IMR-90 (cell line): Measurements from ENCODE around the gene FAM110D. TPM values are rescaled to one million over a fixed set of nuclear protein-coding genes. Genes with fewer than 3 reads are reported as not detected.
A peak's percentile ranks its signal among the peaks of the same experiment; 100 is the strongest.

Source experiments
- ATAC-seq: fragments of 200-7000 bp; cut with Tn5 transposase; 2 replicates; pipeline ENCODE4 v1.9.1; 2020; ENCODE audit warnings: low read depth, mild to moderate bottlenecking, moderate library complexity
- BruUV-seq: library from RNA; stranded (reverse); fragments of 400-500 nt; replicated peaks from 2 replicates; lab custom pipeline; 2021; lab: Mats Ljungman, UMichigan
- CTCF ChIA-PET: fragments of 300-600 bp; formaldehyde crosslinking; extraction: SDS; loops from one replicate; lab custom pipeline; 2021; ENCODE audit warnings: antibody characterized with exemption; lab: Yijun Ruan, JAX
- POLR2A ChIA-PET: fragments of 300-600 bp; sonication (Branson Sonifier 250); formaldehyde crosslinking; loops from one replicate; lab custom pipeline; 2022; ENCODE audit warnings: antibody characterized with exemption; ENCODE audit not compliant: unreplicated experiment; lab: Charles Lee
- DNase-seq: peaks from one replicate; pipeline ENCODE4 v3.0.0; 2013
- H2AFZ ChIP-seq: replicated peaks from 2 replicates; pipeline ENCODE3; 2013; ENCODE audit warnings: low read length, mild to moderate bottlenecking; ENCODE audit not compliant: poor library complexity
- H2AK5ac ChIP-seq: 2 replicates; pipeline ENCODE4 v1.6.1; 2013; ENCODE audit warnings: low read depth, low read length, inconsistent platforms
- H2AK9ac ChIP-seq: replicated peaks from 2 replicates; pipeline ENCODE3; 2013; ENCODE audit warnings: mild to moderate bottlenecking, low read depth, low read length, moderate library complexity; ENCODE audit not compliant: poor library complexity
- H2BK120ac ChIP-seq: 2 replicates; pipeline ENCODE4 v1.6.1; 2013; ENCODE audit warnings: low read depth, low read length, inconsistent platforms
- H2BK15ac ChIP-seq: 3 replicates; pipeline ENCODE4 v1.6.1; 2013; ENCODE audit warnings: low read depth, low read length, inconsistent platforms
- H2BK20ac ChIP-seq: 2 replicates; pipeline ENCODE4 v1.6.1; 2013; ENCODE audit warnings: low read depth, mild to moderate bottlenecking, inconsistent platforms, low read length, moderate library complexity
- H2BK5ac ChIP-seq: 2 replicates; pipeline ENCODE4 v1.6.1; 2013; ENCODE audit warnings: mild to moderate bottlenecking, low read depth, low read length, inconsistent platforms; ENCODE audit not compliant: poor library complexity, severe bottlenecking
- H3K14ac ChIP-seq: replicated peaks from 2 replicates; pipeline ENCODE4 v1.6.1; 2013; ENCODE audit warnings: low read depth, low read length, inconsistent platforms
- H3K18ac ChIP-seq: 2 replicates; pipeline ENCODE4 v1.6.1; 2013; ENCODE audit warnings: low read depth, low read length, control low read depth
- H3K23ac ChIP-seq: 2 replicates; pipeline ENCODE4 v1.6.1; 2013; ENCODE audit warnings: low read depth, low read length, inconsistent platforms
- H3K27ac ChIP-seq: 2 replicates; pipeline ENCODE4 v1.5.1; 2013; ENCODE audit warnings: mild to moderate bottlenecking, control low read depth, low read length; ENCODE audit not compliant: insufficient read depth
- H3K27me3 ChIP-seq: 2 replicates; pipeline ENCODE4 v1.6.1; 2013; ENCODE audit warnings: low read length; ENCODE audit not compliant: control insufficient read depth, insufficient read depth
- H3K36me3 ChIP-seq: 2 replicates; pipeline ENCODE4 v1.6.1; 2013; ENCODE audit warnings: low read length, mixed read lengths; ENCODE audit not compliant: control insufficient read depth, insufficient read depth
- H3K4ac ChIP-seq: 2 replicates; pipeline ENCODE4 v1.6.1; 2013; ENCODE audit warnings: low read depth, low read length, inconsistent platforms
- H3K4me1 ChIP-seq: 2 replicates; pipeline ENCODE4 v1.6.1; 2013; ENCODE audit warnings: low read length, mixed read lengths; ENCODE audit not compliant: control insufficient read depth, insufficient read depth
- H3K4me2 ChIP-seq: 2 replicates; pipeline ENCODE4 v1.6.1; 2013; ENCODE audit warnings: low read depth, mild to moderate bottlenecking, control low read depth, low read length, moderate library complexity
- H3K4me3 ChIP-seq: 2 replicates; pipeline ENCODE4 v1.5.1; 2013; ENCODE audit warnings: low read depth, mild to moderate bottlenecking, control low read depth, low read length, moderate library complexity; ENCODE audit not compliant: insufficient read depth
- H3K56ac ChIP-seq: 2 replicates; pipeline ENCODE4 v1.6.1; 2013; ENCODE audit warnings: low read length, inconsistent platforms; ENCODE audit not compliant: insufficient read depth; ENCODE audit errors: extremely low read depth
- H3K79me1 ChIP-seq, 2 experiments: 2 replicates each; pipeline ENCODE4 v1.6.1; 2013; ENCODE audit warnings: low read length in 2 of 2, inconsistent platforms in 1 of 2, low read depth in 1 of 2
- H3K9ac ChIP-seq: 2 replicates; pipeline ENCODE4 v1.6.1; 2013; ENCODE audit warnings: low read depth, low read length, control low read depth
- H3K9me1 ChIP-seq: 2 replicates; pipeline ENCODE4 v1.6.1; 2013; ENCODE audit warnings: low read length, inconsistent platforms; ENCODE audit not compliant: insufficient read depth
- H3K9me3 ChIP-seq: 2 replicates; pipeline ENCODE4 v1.6.1; 2013; ENCODE audit warnings: low read length; ENCODE audit not compliant: control insufficient read depth, insufficient read depth
- H4K20me1 ChIP-seq: 2 replicates; pipeline ENCODE4 v1.6.1; 2013; ENCODE audit warnings: low read length, inconsistent platforms; ENCODE audit not compliant: insufficient read depth
- H4K5ac ChIP-seq: 2 replicates; pipeline ENCODE4 v1.6.1; 2013; ENCODE audit warnings: mild to moderate bottlenecking, low read depth, low read length, control low read depth
- H4K8ac ChIP-seq, 2 experiments: 2 replicates each; pipeline ENCODE4 v1.6.1; 2013; ENCODE audit warnings: low read depth in 2 of 2, low read length in 2 of 2, control low read depth in 1 of 2, inconsistent platforms in 1 of 2
- H4K91ac ChIP-seq: 2 replicates; pipeline ENCODE4 v1.6.1; 2013; ENCODE audit warnings: low read depth, low read length, inconsistent platforms; ENCODE audit not compliant: insufficient read depth
- NFE2L2 ChIP-seq: fragments of 150-350 bp; IDR thresholded peaks from 2 replicates; pipeline ENCODE4 v1.6.1; 2016; ENCODE audit warnings: low read depth, mild to moderate bottlenecking, low read length
- POLR2A ChIP-seq: IDR thresholded peaks from 2 replicates; pipeline ENCODE4 v1.6.1; 2012; ENCODE audit warnings: mild to moderate bottlenecking, low read depth, low read length
- RAD21 ChIP-seq: IDR thresholded peaks from 2 replicates; pipeline ENCODE4 v1.6.1; 2012; ENCODE audit warnings: low read length, improper control_type of control experiment
- RFX5 ChIP-seq: IDR thresholded peaks from 2 replicates; pipeline ENCODE4 v1.8.0; 2012; ENCODE audit warnings: low read depth, mild to moderate bottlenecking, low read length, moderate library complexity
- WGBS, 2 experiments: methylation state at CpG; one replicate each; pipeline versions ENCODE4 v1.1.5 to v1.1.7; 2013; ENCODE audit warnings: missing lambda C conversion rate in 2 of 2; ENCODE audit not compliant: insufficient read length in 1 of 2; ENCODE audit errors: extremely low coverage in 2 of 2; 5-methylcytosine and 5-hydroxymethylcytosine counted together
- dilution Hi-C: fragments of 300-500 bp; cut with HindIII; formaldehyde crosslinking; loops from one replicate; pipeline ENCODE4 v1.14.3; 2018; ENCODE audit warnings: low sequenced_read_pairs; ENCODE audit not compliant: unreplicated experiment
- in situ Hi-C: fragments of 300-500 bp; cut with MboI; formaldehyde crosslinking; loops from 3 replicates; pipeline ENCODE4 v1.14.3; 2019; ENCODE audit warnings: low sequenced_read_pairs, inconsistent platforms, mixed read lengths
- intact Hi-C: fragments of 100-400 bp; cut with micrococcal nuclease; formaldehyde crosslinking; loops from 2 replicates; pipeline ENCODE4 v1.10.0; 2022
- polyA plus RNA-seq, 3 experiments: library from polyadenylated mRNA; depleted of rRNA; stranded (reverse); fragments of >200 nt; gene quantifications; 2 replicates each; pipeline ENCODE4 v1.2.3, GENCODE V29; 2012; ENCODE audit warnings: low replicate concordance in 1 of 3
- total RNA-seq: library from RNA; depleted of rRNA; stranded (reverse); fragments of >200 nt; gene quantifications from 2 replicates; pipeline ENCODE4 v1.2.3, GENCODE V29; 2012
- TF ChIP-seq, protein P1 (sequence below): conservative IDR thresholded peaks from 2 replicates; pipeline ENCODE4 v1.5.1; 2012; ENCODE audit warnings: mild to moderate bottlenecking, low read depth, low read length, improper control_type of control experiment
- TF ChIP-seq, protein P2 (sequence below): fragments of 150-350 bp; IDR thresholded peaks from 2 replicates; pipeline ENCODE4 v1.6.1; 2017; ENCODE audit warnings: mild to moderate bottlenecking, antibody characterized with exemption, low read length, low read depth
- TF ChIP-seq, protein P3 (sequence below): fragments of 150-350 bp; IDR thresholded peaks from 2 replicates; pipeline ENCODE4 v1.6.1; 2016; ENCODE audit warnings: low read depth, mild to moderate bottlenecking, low read length, moderate library complexity, borderline replicate concordance

Gene FAM110D
- total and polyA plus RNA-seq, 2 of the 4 experiments (the other 2 are of a cell fraction): not detected

DNA sequence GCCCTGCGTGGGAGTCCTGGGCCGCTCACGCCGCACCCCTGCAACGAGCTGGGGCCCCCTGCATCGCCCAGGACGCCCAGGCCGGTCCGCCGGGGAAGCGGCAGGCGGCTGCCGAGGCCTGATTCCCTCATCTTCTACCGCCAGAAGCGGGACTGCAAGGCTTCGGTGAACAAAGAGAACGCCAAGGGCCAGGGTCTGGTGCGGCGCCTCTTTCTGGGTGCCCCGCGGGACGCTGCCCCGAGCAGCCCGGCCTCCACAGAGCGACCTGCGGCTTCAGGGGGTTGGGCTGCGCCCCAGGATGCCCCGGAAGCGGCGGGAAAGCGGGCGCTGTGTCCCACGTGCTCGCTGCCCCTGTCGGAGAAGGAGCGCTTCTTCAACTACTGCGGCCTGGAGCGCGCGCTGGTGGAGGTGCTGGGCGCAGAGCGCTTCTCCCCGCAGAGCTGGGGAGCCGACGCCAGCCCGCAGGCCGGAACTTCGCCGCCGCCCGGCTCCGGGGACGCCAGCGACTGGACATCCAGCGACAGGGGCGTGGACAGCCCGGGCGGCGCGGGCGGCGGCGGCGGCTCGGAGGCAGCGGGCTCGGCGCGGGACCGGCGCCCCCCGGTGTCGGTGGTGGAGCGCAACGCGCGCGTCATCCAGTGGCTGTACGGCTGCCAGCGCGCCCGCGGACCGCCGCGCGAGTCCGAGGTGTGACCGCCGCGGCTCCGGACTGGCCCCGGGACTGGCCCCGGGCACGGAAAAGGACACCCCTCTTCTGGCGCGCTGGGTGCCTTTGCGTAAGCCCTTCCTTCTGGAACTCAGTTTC, 2.7 kb downstream of the FAM110D start:
- H3K9me3 ChIP-seq: no peaks in the 10 kb centered on the region
- no peaks in the 10 kb centered on the region for H3K36me3 ChIP-seq
- POLR2A ChIA-PET: no interaction called here
- no peak for TF ChIP-seq POLR2A
- TF ChIP-seq, protein P1, sequence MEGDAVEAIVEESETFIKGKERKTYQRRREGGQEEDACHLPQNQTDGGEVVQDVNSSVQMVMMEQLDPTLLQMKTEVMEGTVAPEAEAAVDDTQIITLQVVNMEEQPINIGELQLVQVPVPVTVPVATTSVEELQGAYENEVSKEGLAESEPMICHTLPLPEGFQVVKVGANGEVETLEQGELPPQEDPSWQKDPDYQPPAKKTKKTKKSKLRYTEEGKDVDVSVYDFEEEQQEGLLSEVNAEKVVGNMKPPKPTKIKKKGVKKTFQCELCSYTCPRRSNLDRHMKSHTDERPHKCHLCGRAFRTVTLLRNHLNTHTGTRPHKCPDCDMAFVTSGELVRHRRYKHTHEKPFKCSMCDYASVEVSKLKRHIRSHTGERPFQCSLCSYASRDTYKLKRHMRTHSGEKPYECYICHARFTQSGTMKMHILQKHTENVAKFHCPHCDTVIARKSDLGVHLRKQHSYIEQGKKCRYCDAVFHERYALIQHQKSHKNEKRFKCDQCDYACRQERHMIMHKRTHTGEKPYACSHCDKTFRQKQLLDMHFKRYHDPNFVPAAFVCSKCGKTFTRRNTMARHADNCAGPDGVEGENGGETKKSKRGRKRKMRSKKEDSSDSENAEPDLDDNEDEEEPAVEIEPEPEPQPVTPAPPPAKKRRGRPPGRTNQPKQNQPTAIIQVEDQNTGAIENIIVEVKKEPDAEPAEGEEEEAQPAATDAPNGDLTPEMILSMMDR: no peak; the same call in 1 of the 2 replicates
- TF ChIP-seq, protein P2, sequence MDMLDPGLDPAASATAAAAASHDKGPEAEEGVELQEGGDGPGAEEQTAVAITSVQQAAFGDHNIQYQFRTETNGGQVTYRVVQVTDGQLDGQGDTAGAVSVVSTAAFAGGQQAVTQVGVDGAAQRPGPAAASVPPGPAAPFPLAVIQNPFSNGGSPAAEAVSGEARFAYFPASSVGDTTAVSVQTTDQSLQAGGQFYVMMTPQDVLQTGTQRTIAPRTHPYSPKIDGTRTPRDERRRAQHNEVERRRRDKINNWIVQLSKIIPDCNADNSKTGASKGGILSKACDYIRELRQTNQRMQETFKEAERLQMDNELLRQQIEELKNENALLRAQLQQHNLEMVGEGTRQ: no peak
- no peak for TF ChIP-seq RFX5
- TF ChIP-seq, protein P3, sequence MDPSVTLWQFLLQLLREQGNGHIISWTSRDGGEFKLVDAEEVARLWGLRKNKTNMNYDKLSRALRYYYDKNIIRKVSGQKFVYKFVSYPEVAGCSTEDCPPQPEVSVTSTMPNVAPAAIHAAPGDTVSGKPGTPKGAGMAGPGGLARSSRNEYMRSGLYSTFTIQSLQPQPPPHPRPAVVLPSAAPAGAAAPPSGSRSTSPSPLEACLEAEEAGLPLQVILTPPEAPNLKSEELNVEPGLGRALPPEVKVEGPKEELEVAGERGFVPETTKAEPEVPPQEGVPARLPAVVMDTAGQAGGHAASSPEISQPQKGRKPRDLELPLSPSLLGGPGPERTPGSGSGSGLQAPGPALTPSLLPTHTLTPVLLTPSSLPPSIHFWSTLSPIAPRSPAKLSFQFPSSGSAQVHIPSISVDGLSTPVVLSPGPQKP: no peak
- TF ChIP-seq RAD21: no peak
- TF ChIP-seq NFE2L2: no peak
- WGBS, 2 experiments: 2% methylated on average over 64 of the region's 98 CpGs; no CpG with 5 or more reads in 1 of the 2 experiments
- H2AK5ac ChIP-seq: no peak overlapping the region
- H2BK5ac ChIP-seq: no peak overlapping the region
- H3K27ac ChIP-seq: no peak overlapping the region; the same call in 1 of the 2 replicates
- intact Hi-C loops (no loop called here), dilution Hi-C loops (no loop called here), in situ Hi-C loops (no loop called here)
- H3K9me1 ChIP-seq: no peaks in the 10 kb centered on the region
- BruUV-seq: no TSS peak
- H3K4me1 ChIP-seq: peaks cover 4% of the 10 kb centered on the region
- no peak overlapping the region for H4K91ac ChIP-seq
- CTCF ChIA-PET: no interaction called here
- peak; percentile 74 for ATAC-seq
- no peaks in the 10 kb centered on the region for H4K20me1 ChIP-seq
- H3K23ac ChIP-seq: no peak overlapping the region
- H3K9ac ChIP-seq: no peak overlapping the region
- H3K4me3 ChIP-seq: peak overlapping the region; percentile 41
- no peaks in the 10 kb centered on the region for H3K79me1 ChIP-seq
- H2AFZ ChIP-seq: peak overlapping the region; percentile 89
- H4K8ac ChIP-seq: no peak overlapping the region
- H3K18ac ChIP-seq: no peak overlapping the region
- H4K5ac ChIP-seq: no peak overlapping the region
- peak overlapping the region; percentile 58 for H2AK9ac ChIP-seq
- H2BK20ac ChIP-seq: no peak overlapping the region
- peaks cover 31% of the 10 kb centered on the region; the same call in 1 of the 2 replicates for H3K27me3 ChIP-seq
- H3K56ac ChIP-seq: no peak overlapping the region
- no peak overlapping the region for H3K4ac ChIP-seq
- DNase-seq: peak; percentile 31
- no peak overlapping the region for H2BK120ac ChIP-seq
- H3K14ac ChIP-seq: no peak overlapping the region
- no peak overlapping the region for H2BK15ac ChIP-seq
- peak overlapping the region; percentile 78 for H3K4me2 ChIP-seq
